Medulla oblongata (tissue), 1 donor: ENCODE measurements around the gene SVIL.
"Not testable (repeated sequence)": the region's sequence is repeated elsewhere in the genome, so short reads cannot be mapped to it uniquely, and the experiment has no call there.

Experiments used
- DNase-seq: peaks from one replicate; pipeline ENCODE4 v3.0.0-alpha.2; 2015; ENCODE audit errors: extremely low spot score

SVIL gene

DNA sequence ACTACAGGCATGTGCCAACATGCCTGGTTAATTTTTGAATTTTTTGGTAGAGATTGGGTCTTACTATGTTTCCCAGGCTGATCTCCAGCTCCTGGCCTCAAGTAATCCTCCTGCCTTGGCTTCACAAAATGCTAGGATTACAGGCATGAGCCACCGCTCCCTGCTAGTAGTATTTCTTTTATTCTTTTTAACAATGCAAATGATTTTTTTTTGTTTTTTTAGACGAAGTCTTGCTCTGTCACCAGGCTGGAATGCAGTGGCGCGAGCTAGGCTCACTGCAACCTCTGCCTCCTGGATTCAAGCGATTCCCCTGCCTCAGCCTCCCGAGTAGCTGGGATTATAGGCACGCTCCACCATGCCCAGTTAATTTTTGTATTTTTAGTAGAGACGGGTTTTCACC lies 58.1 kb downstream of the SVIL start:
- DNase-seq, result no peak

DNA sequence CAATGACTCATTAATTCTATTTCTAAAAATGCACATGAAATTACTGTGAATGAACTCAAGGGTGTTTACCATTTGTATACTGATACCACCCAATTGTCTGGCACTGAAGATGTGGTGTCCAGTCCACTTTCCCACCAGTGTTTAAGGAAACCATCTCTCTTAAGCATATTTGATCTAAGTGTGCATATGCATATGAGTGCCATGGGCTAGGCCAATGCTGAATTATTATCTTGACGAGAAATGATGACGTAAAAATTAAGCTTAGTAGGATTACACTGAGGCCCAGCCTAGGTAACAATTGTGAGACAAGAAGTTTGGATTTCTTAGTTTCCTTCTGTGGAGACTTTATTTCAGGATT lies 59.7 kb downstream of the SVIL start:
- DNase-seq, result no peak

DNA sequence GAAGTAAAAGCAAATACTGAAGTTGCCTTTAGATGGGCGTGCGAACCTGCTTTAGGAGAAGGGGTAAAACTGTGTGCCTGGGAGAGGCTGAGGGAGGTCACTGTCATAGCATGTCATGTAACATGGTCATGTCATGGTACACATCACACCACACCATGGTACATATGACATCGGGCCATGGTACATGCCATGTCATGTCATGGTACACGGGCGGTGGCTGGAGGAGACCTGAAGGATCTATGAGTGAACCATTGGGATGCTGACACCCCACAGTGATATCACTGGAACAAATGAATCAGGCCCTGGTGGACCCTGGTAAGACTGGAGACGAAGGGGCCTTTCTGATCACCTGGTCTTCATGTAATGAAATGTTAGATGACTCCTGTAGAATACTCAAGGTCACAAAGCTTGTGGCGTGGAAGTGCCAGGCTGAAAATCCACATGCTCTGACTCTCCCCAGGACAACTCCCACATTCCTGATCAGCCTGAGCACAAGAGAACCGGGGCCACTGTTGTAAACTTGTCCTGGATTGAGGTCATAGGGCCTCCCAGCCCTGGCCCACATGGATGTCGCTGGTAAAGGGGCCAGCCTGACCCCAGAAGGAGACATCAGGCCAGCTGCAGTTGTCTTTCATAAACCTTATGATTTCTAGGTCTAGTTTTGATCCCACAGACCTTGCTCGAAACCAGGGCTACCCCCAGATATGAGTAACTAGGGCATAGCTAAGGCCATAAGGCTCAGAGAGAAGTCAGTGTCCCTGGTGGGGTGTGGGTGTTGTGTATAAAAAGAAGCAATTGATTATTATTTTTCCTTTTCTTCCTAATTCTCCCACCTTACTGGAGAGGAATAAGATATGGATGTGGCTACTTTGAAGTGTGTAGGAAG lies 60.3 kb downstream of the SVIL start:
- DNase-seq, result not testable (repeated sequence)

DNA sequence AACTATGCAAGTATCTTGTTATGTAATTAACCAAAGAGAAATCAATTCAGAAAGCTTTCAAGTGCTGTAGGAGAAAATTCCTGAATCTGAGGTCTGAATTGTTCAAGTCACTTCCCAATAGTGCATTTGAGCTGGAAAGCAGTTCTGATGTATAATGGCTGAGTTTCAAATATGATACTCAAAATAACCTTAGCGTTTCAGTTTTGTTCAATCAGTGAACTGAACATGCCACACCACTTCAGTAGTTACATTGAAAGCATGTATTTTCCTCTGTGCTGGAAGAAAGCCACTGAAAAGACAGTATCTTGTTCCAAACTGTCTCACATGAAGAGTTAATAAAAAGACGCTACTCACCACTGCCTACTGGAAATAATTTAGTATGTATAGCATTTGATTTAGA lies 64.5 kb downstream of the SVIL start:
- DNase-seq, result not testable (repeated sequence)

DNA sequence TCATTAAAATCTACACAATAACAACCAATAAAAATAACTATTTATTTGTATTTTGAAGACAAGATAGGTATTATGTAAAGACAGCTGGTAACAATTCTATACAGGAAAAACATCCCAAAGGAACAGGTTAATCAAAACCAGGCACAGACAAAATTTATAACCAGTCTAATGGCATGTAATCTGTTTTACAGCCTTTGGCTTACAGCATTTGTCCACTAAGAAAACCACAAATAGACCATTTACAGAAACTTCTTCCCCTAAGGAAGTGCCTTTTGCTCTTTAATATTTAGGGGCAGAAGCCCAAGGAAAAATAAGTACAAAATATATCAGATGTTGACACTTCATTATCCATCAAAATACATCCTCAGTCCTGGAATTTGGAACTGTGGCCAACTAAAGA lies 65.0 kb downstream of the SVIL start:
- DNase-seq, result no peak

DNA sequence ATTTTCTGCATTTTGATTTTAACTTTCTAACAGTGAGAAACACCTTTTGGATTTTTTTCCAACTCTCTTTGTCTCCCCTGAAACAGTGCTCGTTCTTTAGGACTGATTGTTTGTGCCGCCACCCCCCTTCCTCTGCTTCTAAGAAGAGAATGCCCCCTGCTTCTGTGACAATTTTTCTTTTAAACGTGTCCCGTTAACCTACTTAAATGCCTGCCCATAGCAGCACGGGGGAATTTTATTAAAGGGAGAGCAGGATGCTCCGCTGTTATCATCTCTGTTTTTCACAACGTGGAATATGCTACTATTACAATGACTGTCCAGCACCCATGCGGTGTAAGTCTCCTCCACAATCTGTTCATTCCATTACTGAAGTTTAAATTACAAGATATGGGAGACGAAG lies 67.8 kb downstream of the SVIL start:
- no peak for DNase-seq

- DNase-seq, result not testable (repeated sequence)
Observed at GRCh38 chr10:29566209-29566608, 68.6 kb downstream of the SVIL start.

- peak; percentile 22 for DNase-seq
Observed at GRCh38 chr10:29563420-29564035, 71.2 kb downstream of the SVIL start.

GRCh38 chr10:29563006-29563405 lies 71.8 kb downstream of the SVIL start:
- DNase-seq, result not testable (repeated sequence)

- DNase-seq, result no peak
Observed at GRCh38 chr10:29559996-29560395, 74.8 kb downstream of the SVIL start.

- no peak for DNase-seq
Observed at GRCh38 chr10:29557665-29558064, 77.1 kb downstream of the SVIL start.

DNA sequence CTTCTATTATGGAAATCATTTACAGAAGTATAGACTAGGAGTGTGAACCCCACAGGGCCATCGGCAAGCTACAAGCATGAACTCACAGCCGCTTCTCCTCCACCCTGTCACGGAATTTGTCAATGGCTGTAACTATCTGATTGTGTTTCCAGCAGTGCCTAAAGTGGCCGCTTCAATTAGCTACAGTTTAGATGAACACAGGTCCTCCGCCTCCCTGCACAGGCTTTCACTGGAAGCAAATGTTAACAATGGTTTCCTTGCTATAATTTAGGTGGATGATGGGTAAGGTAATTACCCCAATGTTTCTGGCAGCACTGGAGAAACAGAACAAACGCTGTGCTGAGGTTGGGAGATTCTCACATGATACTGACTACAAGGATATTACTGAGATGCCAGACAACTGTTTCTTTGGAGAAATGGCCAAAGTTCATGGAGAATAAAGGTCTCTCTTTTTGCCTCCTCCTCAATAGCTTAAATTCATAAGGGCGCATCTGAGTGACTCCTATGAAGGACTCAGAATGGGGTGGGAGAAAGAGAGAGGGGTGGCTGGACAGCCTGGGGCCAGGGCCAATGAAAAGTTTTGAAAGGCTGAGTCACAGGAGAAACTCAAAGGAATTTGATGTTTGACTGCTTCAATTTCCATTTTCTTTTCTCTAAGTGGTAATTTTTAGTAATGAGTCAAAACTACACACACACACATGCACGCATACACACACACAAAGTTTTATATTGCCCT lies 78.9 kb downstream of the SVIL start:
- peak; percentile 33 for DNase-seq

DNA sequence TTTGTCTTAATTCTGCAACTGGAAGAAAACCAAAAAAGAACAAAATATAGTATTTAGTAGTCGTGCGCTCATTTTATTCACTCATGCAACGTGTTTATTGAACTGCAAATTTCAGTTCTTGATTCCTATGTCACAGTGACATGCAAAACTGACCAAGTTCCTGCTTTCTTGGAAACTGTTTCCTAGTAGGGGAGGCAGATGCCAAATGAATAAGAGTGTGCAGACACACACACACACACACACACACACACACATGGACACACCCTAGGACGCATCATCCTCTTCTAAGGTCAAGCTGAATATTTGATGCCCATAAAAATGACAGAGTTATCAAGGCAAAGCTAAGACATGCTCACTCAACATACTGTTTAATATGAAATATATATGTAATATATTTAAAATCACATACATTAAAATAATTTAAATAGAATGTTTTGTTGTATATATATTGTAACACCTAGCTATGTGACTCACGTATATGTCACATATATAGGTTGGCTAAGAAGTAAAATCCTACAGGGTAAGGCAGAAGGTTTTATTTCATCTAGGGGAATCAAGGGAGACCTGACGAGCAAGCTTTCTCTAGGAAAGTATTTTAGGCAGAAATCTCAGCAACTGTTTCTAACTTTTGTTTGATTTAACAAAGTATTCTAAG lies 79.6 kb downstream of the SVIL start:
- peak; percentile 11 for DNase-seq

DNA sequence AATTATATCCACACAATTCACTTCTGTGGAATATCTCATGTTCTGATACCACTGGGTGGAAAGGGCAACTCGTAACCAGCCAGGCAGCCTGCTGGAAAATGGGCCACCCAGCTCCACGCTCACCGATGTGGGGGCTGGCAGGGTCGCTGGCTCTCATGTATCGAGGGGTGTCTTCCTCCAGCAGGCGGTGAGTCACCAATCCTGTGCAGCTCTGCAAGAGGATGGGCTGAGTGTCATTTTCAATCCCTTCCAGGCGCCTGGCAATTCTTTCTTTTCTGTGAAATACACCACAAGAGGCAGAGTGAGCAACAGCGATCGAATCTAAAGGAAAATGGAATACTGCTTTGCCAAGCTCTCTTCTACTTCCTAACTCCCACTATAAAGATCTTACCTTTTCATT lies 80.1 kb downstream of the SVIL start:
- DNase-seq, result no peak

DNA sequence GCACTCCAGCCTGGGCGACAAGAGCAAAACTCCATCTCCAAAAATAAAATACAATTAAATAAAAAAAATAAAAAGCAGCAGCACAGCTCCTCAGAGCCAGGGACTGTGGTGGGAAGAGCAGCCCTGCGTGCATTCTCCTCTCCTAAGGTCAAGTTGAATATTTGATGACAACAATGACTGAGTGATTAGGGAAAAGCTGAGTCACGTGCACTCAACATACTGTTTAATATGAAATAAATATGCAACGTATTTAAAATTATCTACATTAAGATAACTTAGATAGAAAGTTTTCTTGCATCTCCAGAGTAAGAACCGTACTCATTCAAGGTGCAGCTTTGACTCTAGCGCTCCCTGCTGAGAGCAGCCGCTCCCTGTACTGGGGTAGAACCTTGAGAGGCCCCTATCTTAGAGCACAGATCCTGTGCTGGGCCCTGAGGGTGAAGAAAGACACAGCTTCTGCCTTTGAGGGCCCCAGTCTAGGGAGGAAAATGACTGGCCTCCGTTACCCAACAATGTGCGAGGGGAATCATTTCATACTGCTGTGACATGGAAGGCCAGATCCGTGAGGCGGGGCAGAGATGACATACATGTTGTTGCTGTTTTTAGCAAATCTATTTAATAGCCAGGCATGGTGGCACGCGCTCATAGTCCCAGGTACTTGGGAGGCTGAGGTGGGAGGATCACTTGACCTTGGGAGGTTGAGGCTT lies 81.1 kb downstream of the SVIL start:
- DNase-seq, result no peak

GRCh38 chr10:29553116-29553515 lies 81.7 kb downstream of the SVIL start:
- DNase-seq, result not testable (repeated sequence)

GRCh38 chr10:29549493-29549892 lies 85.3 kb downstream of the SVIL start:
- not testable (repeated sequence) for DNase-seq

DNA sequence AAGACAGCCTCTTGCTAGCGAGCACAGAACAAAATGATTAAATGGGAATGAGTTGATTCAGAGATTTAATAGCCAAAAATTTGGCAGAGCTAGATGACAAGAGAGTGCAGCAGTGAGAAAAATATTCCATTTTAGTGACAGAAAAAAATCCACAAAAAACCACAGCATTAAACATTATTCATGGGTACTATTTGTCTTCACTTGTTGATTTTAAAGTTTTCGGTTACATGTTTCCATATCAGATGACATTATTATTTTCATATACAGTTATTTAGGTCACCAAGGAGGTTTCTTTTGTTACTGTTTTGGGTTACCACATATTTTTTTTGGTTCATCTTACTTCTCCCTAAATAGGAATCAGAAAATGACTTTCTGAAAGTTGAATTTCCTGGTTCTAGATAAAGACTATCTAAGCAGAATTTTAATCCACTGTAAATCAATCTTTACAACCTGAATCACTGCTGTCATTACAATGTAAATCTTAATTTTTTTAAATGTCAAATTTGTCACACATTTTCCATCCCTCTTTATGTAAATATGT lies 87.9 kb downstream of the SVIL start:
- DNase-seq, result no peak

- DNase-seq, result no peak
Observed at GRCh38 chr10:29545122-29545521, 89.6 kb downstream of the SVIL start.

DNA sequence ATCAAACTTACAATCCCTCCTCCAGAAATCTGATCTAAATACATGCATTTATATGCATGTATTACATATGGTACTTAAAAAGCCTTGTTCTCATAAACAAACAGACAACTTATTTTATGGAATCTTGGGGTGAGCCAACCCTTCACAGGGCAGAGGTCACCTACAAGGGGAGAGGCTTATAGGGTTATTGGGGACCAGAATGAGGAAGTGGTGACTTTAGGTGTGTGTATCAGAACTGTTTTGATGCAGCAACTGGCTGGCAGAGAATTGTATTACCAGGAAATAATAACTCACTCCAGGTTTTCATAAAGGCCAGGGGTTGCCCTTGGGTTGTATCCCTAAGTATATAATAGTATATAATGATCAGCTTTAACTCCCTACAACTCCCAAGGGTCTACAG lies 91.1 kb downstream of the SVIL start:
- no peak for DNase-seq

- DNase-seq, result no peak
Observed at GRCh38 chr10:29542723-29543122, 92.0 kb downstream of the SVIL start.
